Stimulated activated CD4-positive, alpha-beta T cell treated with anti-CD3 and anti-CD28 coated beads, Interleukin-4, amount 100 ng/mL, for 1 hour (primary cell): Measurements from ENCODE around the gene FITM2.
"Not testable (repeated sequence)": the region's sequence is repeated elsewhere in the genome, so short reads cannot be mapped to it uniquely, and the experiment has no call there.

Experiments used
- DNase-seq: peaks from one replicate; pipeline ENCODE4 v3.0.0-alpha.2; 2020

The FITM2 gene

GRCh38 chr20:44328428-44328827, 17.4 kb upstream of the FITM2 start:
- DNase-seq = no peak

- not testable (repeated sequence) for DNase-seq
Measured at GRCh38 chr20:44327748-44328147, 16.7 kb upstream of the FITM2 start.

GRCh38 chr20:44326391-44327159, 15.6 kb upstream of the FITM2 start:
- DNase-seq = peak; percentile 30

GRCh38 chr20:44324343-44324742, 13.3 kb upstream of the FITM2 start:
- DNase-seq = no peak

GRCh38 chr20:44319839-44320422, 8.9 kb upstream of the FITM2 start:
- DNase-seq = no peak

GRCh38 chr20:44314870-44315269, 3.9 kb upstream of the FITM2 start:
- no peak for DNase-seq

GRCh38 chr20:44309763-44310663, 989 bp downstream of the FITM2 start:
- DNase-seq = no peak

GRCh38 chr20:44306927-44307326, 4.1 kb downstream of the FITM2 start:
- DNase-seq = no peak

GRCh38 chr20:44304383-44304782, 6.6 kb downstream of the FITM2 start:
- no peak for DNase-seq

GRCh38 chr20:44302736-44303135, 8.3 kb downstream of the FITM2 start:
- no peak for DNase-seq

- no peak for DNase-seq
Measured at GRCh38 chr20:44302026-44302669, 8.9 kb downstream of the FITM2 start.

- DNase-seq = no peak
Measured at GRCh38 chr20:44301285-44301684, 9.7 kb downstream of the FITM2 start.

- DNase-seq = not testable (repeated sequence)
Measured at GRCh38 chr20:44299011-44299535, 11.9 kb downstream of the FITM2 start.

GRCh38 chr20:44297721-44298120, 13.3 kb downstream of the FITM2 start:
- no peak for DNase-seq

- DNase-seq = no peak
Measured at GRCh38 chr20:44296011-44296410, 15.0 kb downstream of the FITM2 start.

- no peak for DNase-seq
Measured at GRCh38 chr20:44291754-44292153, 19.2 kb downstream of the FITM2 start.

GRCh38 chr20:44288252-44288651, 22.8 kb downstream of the FITM2 start:
- DNase-seq = no peak

- DNase-seq = no peak
Measured at GRCh38 chr20:44287272-44288097, 23.5 kb downstream of the FITM2 start.

GRCh38 chr20:44284032-44284431, 27.0 kb downstream of the FITM2 start:
- DNase-seq = no peak

- DNase-seq = no peak
Measured at GRCh38 chr20:44282192-44282591, 28.8 kb downstream of the FITM2 start.

- no peak for DNase-seq
Measured at GRCh38 chr20:44280387-44280786, 30.6 kb downstream of the FITM2 start.

- no peak for DNase-seq
Measured at GRCh38 chr20:44279228-44279627, 31.8 kb downstream of the FITM2 start.
